Activated CD8-positive, alpha-beta memory T cell treated with anti-CD3 and anti-CD28 coated beads, Interleukin-2, amount 50 U/mL, for 48 hours (primary cell): ENCODE data around the gene FGF22.
"Not testable (repeated sequence)": the region's sequence is repeated elsewhere in the genome, so short reads cannot be mapped to it uniquely, and the experiment has no call there.

Experiments
- DNase-seq: peaks from one replicate; pipeline ENCODE4 v3.0.0-alpha.2; 2020

FGF22 gene

DNA sequence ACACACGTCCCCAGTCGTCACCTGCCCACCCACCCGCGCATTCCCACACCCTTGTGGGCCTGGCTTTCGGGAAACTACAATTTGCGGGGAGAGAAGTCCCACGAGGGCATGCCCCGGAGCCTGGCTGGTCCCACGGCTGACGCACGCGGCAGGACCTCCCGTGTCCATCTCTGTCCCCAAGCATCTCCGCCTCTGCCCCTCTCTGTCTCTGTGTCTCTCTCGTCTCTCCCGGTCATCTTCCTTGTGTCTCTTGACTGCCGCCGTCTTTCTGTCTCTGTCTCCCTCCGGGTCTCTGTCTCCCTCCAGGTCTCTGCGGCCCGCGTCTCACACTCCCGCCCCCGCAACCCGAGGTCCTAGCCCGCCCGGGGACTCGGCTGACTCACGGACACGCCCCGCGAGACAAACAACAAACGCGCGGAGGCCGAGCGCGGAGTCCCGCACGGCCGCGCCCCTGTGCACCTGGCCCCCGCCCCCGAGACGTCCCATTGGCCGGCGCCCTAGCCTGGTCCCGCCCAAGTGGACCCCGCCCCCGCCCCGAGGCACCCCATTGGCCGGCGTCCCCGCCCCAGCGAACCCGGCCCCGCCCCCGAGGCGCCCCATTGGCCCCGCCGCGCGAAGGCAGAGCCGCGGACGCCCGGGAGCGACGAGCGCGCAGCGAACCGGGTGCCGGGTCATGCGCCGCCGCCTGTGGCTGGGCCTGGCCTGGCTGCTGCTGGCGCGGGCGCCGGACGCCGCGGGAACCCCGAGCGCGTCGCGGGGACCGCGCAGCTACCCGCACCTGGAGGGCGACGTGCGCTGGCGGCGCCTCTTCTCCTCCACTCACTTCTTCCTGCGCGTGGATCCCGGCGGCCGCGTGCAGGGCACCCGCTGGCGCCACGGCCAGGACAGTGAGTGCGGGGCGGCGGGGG lies at the start of gene FGF22:
TSS of gene FGF22 (plus strand) at position 627 of the 908 bp plus-strand sequence. CDS start at position 674, 47 bp downstream.
- peak; percentile 98 for DNase-seq

DNA sequence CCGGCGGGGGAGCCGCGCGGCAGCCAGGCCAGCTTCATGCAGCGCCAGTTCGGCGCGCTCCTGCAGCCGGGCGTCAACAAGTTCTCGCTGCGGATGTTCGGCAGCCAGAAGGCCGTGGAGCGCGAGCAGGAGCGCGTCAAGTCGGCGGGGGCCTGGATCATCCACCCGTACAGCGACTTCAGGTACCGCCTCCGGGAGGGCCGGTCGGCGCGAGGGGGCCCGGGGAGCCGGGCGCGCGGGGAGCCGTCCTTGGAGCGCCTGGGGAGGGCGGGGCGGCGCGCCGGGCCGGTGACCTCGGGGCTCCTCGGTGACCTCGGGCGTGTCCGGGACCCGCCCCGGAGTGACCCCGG lies 49.3 kb upstream of the FGF22 start:
- no peak for DNase-seq

DNA sequence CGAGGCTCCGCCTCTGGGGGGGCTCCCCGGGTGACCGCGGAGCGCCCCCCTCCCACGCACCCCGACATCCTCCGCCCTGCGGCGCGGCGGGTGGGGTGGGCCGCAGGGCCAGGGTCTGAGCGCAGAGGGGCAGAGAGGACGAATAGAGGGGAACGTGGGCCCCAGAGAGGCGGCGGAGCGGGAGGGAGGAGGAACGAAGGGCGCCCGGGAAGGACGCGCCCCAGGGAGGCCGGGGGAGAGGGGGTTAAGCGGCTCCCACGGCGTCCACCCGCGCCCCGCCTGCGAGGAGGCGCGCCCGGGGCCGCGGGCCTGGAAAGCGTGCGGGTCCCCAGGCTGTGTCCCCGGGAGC lies 49.0 kb upstream of the FGF22 start:
- no peak for DNase-seq

DNA sequence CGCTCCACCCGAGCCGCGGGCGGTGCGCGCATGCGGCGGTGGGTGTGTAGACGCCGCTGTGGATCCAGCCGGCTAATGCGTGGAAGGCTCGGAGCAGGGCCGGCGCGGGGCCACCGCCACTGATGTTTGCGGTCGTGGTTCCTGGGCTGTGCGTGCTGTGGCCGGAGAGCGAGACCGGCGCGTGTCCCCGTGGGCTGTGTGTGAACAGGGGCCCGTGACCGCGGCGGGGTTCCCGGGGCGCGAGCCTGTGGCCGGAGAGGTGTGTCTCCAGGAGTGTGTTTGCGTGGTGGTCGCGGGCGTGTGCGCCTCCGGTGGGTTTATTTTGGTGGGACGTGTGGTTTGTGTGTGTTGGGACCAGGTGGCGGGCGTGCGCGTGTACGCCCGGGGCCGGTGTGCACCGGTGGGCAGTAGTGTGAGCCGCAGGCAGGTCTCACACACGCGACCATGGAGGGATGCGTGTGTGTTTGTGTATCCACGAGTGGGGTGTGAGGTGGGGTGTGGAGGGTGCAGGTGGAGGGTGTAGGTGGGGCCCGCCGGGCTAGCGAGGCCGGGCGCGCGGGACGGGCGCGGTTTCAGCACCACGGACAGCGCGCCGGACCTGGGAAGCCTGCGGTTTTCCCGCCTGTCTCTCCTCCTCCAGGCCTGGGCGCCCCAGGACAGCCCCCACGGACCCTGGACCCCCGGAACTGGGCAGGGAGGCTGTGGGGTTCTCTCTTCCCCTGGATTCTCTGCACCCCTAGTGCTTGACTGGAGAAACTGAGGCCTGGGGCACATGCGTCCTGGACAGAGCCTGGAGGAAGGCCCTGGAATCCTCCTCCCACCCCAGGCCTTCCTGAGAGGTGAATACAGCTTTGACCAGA lies 48.4 kb upstream of the FGF22 start:
- no peak for DNase-seq

DNA sequence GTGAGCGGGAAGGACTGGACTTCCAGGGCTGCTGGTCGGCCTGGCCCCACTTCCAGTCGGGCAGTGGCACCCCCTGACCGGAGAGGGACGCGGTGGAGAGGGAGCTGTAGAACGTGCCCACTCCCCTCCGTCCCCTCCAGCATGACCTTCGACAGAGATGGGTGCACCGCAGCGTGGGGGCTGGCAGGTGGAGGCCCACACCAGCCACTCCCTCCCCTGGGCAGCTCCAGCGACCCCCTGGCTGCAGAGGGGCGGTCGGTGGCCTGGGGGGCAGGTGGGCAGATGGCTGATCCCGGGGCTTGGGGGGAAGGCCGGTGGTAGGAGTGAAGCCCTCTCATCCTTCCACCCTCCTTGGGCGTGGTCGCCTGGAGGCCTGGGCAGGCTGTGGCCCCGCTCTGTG lies 47.6 kb upstream of the FGF22 start:
- DNase-seq = no peak

- DNase-seq = no peak
Observed at GRCh38 chr19:593055-593454, 46.6 kb upstream of the FGF22 start.

DNA sequence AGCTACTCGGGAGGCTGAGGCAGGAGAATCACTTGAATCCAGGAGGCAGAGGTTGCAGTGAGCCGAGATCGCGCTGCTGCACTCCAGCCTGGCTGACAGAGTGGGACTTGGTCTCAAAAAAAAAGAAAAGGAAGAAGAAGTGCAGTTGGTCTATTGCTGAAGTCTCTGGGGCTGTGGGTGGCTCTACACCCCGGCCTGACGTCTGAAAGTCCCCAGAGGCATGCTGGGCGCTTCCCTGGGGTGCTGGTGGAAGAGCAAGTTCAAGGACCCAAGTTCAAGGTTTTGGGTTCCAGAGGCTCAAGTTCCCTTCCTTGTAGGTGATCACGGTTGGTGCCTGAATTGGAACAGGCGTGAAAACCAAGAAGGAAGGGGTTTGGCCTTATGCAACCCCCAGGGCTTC lies 46.2 kb upstream of the FGF22 start:
- DNase-seq = no peak

DNA sequence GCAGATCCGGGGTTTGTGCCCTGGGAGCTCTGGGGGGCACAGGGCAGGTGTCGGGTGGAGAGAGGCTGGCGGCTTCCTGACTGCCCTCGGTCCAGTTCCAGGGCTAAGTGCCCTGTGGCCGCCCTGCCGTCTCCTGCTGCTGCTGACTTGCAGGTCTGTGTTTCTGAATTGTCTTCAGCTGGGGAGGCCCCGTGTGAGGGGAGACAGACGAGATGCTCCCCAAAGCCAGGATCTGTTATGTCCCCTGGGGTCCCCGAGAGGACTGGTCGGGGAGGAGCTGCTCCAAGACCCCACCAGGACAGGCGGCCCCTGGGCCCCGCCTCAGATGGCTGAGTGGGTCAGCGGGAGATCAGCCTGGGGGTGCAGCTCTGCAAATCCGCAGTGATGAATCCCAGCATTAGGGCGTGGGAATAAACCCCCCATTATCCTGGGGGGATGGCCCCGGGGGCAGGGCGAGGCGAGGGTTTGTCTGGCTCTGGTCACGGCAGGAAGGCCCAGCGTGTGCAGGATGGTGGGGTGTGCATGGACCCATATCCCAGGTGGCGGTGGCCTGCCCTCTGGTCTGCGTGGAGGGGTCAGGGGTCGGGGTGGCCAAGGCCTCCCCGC lies 45.3 kb upstream of the FGF22 start:
- no peak for DNase-seq

GRCh38 chr19:595326-596262 lies 44.1 kb upstream of the FGF22 start:
- no peak for DNase-seq

DNA sequence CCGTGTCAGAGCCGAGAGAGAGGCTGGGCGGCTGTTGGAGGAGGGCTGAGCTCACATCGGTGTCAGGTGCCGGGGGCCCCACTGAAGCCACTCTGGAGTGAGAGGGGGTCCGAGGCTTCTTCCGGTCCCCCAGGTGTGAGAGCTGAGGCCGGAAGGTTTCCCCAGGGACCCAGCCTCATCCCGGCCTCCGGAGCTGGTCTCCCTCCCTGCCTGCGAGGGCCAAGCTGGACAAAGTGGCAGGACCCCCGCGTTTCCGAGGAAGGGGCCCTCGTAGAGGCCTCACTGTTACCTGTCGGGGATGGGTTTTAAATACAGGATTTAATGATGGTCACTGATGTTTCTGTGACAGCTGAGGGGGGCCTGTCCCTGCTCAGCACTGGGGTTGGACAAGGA lies 43.4 kb upstream of the FGF22 start:
- DNase-seq = no peak

DNA sequence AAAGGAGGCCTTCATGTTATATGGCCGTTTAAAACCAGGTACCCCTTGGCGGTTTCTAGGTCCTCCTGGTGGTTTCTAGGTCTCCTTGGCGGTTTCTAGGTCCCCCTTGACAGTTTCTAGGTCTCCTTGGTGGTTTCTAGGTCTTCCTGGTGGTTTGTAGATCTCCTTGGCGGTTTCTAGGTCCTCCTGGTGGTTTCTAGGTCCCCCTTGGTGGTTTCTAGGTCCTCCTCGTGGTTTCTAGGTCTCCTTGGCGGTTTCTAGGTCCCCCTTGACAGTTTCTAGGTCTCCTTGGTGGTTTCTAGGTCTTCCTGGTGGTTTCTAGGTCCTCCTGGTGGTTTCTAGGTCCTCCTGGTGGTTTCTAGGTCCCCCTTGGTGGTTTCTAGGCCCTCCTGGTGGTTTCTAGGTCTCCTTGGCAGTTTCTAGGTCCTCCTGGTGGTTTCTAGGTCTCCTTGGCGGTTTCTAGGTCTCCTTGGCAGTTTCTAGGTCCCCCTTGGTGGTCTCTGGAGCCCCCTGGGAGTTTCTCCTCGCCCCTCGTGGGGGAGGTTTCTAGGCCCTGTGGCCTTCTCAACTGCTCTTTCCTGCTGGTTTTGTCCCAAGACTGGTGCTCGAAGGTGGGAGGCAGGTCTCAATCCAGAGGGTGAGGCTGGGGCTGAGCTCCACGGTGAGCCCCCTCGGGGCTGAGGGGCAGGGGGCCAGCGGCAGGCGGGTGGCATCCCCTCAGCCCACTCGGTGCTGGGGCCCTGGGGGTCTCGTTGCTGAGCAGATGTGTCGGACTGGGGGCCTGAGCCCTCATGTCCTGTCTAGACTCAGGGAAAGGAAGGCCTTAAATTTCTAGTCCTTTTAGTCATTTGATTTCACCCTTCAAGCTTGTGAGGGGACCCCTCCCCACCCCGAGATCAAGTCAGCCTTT lies 42.0 kb upstream of the FGF22 start:
- DNase-seq = peak; percentile 61

GRCh38 chr19:601310-601709 lies 38.4 kb upstream of the FGF22 start:
- no peak for DNase-seq

DNA sequence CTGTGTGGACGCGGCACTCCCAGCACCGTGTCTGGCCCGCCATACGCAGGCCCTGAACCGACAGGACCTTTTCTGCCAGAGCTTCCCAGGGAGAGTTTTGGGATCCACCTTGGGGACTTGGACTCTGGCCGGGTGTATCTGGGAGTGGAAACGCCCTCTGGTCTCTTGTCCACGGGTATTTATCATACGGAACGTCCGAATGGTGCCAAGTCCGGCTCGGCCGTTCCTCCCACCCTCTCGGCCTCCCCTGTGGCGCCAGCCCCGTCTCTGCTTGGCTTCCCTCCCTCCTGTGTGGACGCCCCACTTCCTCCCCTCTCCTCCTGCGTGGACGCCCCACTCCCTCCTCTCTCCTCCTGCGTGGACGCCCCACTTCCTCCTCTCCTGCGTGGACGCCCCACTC lies 37.9 kb upstream of the FGF22 start:
- no peak for DNase-seq

GRCh38 chr19:602391-603301 lies 37.0 kb upstream of the FGF22 start:
- no peak for DNase-seq

- DNase-seq = not testable (repeated sequence)
Observed at GRCh38 chr19:603302-603639, 36.4 kb upstream of the FGF22 start.

DNA sequence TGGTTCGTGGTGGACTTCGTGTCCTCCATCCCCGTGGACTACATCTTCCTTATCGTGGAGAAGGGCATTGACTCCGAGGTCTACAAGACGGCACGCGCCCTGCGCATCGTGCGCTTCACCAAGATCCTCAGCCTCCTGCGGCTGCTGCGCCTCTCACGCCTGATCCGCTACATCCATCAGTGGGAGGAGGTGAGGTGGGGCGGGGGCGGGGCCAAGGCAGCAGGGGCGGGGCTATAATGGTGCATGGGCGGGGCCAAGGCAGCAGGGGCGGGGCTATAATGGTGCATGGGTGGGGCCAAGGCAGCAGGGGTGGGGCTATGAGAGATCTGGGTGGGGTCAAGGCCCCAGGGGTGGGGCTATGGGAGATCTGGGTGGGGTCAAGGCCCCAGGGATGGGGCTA lies 35.9 kb upstream of the FGF22 start:
- DNase-seq = peak; percentile 79

DNA sequence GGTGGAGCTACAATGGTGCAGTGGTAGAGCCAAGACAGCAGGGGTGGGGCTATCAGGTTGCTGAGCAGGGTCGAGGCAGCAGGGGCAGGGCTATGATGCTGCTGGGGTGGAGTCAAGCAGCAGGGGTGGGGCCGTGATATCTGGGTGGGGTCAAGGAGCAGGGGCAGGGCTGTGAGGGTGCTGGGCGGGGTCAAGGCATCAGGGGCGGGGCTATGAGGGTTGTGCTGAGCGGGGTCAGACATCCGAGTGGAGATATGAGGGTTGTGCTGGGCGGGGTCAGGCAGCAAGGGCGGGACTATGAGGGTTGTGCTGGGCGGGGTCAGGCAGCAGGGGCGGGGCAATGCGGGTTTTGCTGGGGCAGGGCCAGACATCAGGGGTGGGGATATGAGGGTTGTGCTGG lies 35.3 kb upstream of the FGF22 start:
- DNase-seq = peak; percentile 80

DNA sequence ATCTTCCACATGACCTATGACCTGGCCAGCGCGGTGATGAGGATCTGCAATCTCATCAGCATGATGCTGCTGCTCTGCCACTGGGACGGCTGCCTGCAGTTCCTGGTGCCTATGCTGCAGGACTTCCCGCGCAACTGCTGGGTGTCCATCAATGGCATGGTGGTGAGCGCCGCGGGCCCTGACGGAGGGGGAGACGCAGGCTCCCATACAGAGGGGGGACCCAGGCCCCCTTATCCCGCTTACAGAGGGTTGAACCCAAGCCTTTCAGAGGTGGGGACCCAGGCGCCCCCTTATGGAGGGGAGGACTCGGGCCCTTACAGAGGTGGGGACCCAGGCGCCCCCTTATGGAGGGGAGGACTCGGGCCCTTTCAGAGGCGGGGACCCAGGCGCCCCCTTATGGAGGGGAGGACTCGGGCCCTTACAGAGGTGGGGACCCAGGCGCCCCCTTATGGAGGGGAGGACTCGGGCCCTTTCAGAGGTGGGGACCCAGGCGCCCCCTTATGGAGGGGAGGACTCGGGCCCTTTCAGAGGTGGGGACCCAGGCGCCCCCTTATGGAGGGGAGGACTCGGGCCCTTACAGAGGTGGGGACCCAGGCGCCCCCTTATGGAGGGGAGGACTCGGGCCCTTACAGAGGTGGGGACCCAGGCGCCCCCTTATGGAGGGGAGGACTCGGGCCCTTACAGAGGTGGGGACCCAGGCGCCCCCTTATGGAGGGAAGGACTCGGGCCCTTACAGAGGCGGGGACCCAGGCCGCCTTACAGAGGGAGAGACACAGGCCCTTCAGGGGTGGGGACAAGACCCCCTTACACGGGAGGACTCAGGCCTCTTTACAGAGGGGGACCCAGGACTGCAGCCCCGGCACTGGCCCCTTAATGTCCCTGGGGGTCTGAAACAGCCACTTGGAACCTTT lies 34.4 kb upstream of the FGF22 start:
- peak; percentile 76 for DNase-seq
